HEK293 (cell line): ENCODE results near the gene SLC7A14.

ENCODE experiments used
- CTCF ChIA-PET: fragments of 350-600 bp; formaldehyde crosslinking; extraction: SDS; loops from one replicate; lab custom pipeline; 2021; ENCODE audit warnings: antibody characterized with exemption; lab: Yijun Ruan, JAX
- POLR2A ChIA-PET: fragments of 300-600 bp; formaldehyde crosslinking; extraction: SDS; loops from one replicate; lab custom pipeline; 2020; ENCODE audit warnings: antibody characterized with exemption, inconsistent platforms; lab: Yijun Ruan, JAX
- H3K27ac ChIP-seq: fragments of 200-500 bp; sonication (Bioruptor generic); 2 replicates; pipeline ENCODE4 v1.5.1; 2014; ENCODE audit warnings: low read depth, low read length, control low read depth, inconsistent platforms; ENCODE audit errors: extremely low read depth
- H3K36me3 ChIP-seq, 2 experiments: fragments of 200-500 bp in 1 of 2; sonication (Bioruptor generic) in 1 of 2; 1 replicate in 1 of 2; 2 replicates in 1 of 2; pipeline ENCODE4 v1.5.1; 2014 to 2017; ENCODE audit warnings: inconsistent platforms in 2 of 2, low read length in 2 of 2; ENCODE audit not compliant: control insufficient read depth in 2 of 2, insufficient read depth in 1 of 2
- H3K4me1 ChIP-seq: fragments of 200-500 bp; sonication (Bioruptor generic); 2 replicates; pipeline ENCODE4 v1.5.1; 2014; ENCODE audit warnings: mild to moderate bottlenecking, low read length, inconsistent platforms; ENCODE audit not compliant: control insufficient read depth, insufficient read depth
- H3K4me3 ChIP-seq: 2 replicates; pipeline ENCODE4 v1.5.1; 2011; ENCODE audit warnings: low read depth, mild to moderate bottlenecking, control low read depth, low read length, moderate library complexity
- H3K9me3 ChIP-seq: fragments of 200-500 bp; sonication (Bioruptor generic); 2 replicates; pipeline ENCODE4 v1.5.1; 2014; ENCODE audit warnings: low read depth, low read length, inconsistent platforms; ENCODE audit not compliant: control insufficient read depth, insufficient read depth
- GFI1B ChIP-seq: fragments of 450-650 bp; formaldehyde crosslinking; IDR thresholded peaks from 2 replicates; pipeline ENCODE4 v1.5.1; 2016; ENCODE audit warnings: missing biosample characterization, missing genetic modification characterization
- OVOL3 ChIP-seq: fragments of 450-650 bp; formaldehyde crosslinking; IDR thresholded peaks from 2 replicates; pipeline ENCODE4 v1.5.1; 2016; ENCODE audit warnings: missing biosample characterization, missing genetic modification characterization
- YY1 ChIP-seq: fragments of 450-650 bp; formaldehyde crosslinking; IDR thresholded peaks from 2 replicates; pipeline ENCODE4 v1.5.1; 2018; ENCODE audit warnings: missing biosample characterization, missing genetic modification characterization
- ZNF10 ChIP-seq: fragments of 450-650 bp; formaldehyde crosslinking; IDR thresholded peaks from 2 replicates; pipeline ENCODE4 v1.5.1; 2017; ENCODE audit warnings: missing biosample characterization, missing genetic modification characterization
- ZNF121 ChIP-seq: fragments of 450-650 bp; formaldehyde crosslinking; IDR thresholded peaks from 2 replicates; pipeline ENCODE4 v1.5.1; 2016; ENCODE audit warnings: missing biosample characterization, missing genetic modification characterization
- ZNF174 ChIP-seq: fragments of 450-650 bp; formaldehyde crosslinking; IDR thresholded peaks from 2 replicates; pipeline ENCODE4 v1.5.0; 2017; ENCODE audit warnings: missing biosample characterization, mild to moderate bottlenecking, missing genetic modification characterization
- ZNF184 ChIP-seq: fragments of 450-650 bp; IDR thresholded peaks from 2 replicates; pipeline ENCODE4 v1.5.1; 2018; ENCODE audit warnings: missing biosample characterization, mild to moderate bottlenecking, missing genetic modification characterization
- ZNF24 ChIP-seq: fragments of 450-650 bp; formaldehyde crosslinking; IDR thresholded peaks from 2 replicates; pipeline ENCODE4 v1.5.1; 2016; ENCODE audit warnings: missing biosample characterization, missing genetic modification characterization
- ZNF302 ChIP-seq: fragments of 450-650 bp; formaldehyde crosslinking; IDR thresholded peaks from 2 replicates; pipeline ENCODE4 v1.5.1; 2016; ENCODE audit warnings: missing biosample characterization, missing genetic modification characterization, low read depth
- ZNF335 ChIP-seq: fragments of 450-650 bp; formaldehyde crosslinking; conservative IDR thresholded peaks from 2 replicates; pipeline ENCODE4 v1.5.1; 2016; ENCODE audit warnings: missing biosample characterization, missing genetic modification characterization
- ZNF341 ChIP-seq: fragments of 450-650 bp; formaldehyde crosslinking; IDR thresholded peaks from 2 replicates; pipeline ENCODE4; 2016; ENCODE audit warnings: low read depth, missing biosample characterization, missing genetic modification characterization
- ZNF391 ChIP-seq: fragments of 450-650 bp; formaldehyde crosslinking; IDR thresholded peaks from 2 replicates; pipeline ENCODE4 v1.5.1; 2016; ENCODE audit warnings: low read depth, missing biosample characterization, missing genetic modification characterization, borderline replicate concordance
- ZNF433 ChIP-seq: fragments of 450-650 bp; formaldehyde crosslinking; IDR thresholded peaks from 2 replicates; pipeline ENCODE4 v1.5.1; 2016; ENCODE audit warnings: missing biosample characterization, missing genetic modification characterization, low read depth
- ZNF707 ChIP-seq: fragments of 450-650 bp; formaldehyde crosslinking; IDR thresholded peaks from 2 replicates; pipeline ENCODE4 v1.5.1; 2016; ENCODE audit warnings: missing biosample characterization, missing genetic modification characterization
- ZNF747 ChIP-seq: fragments of 450-650 bp; formaldehyde crosslinking; IDR thresholded peaks from 2 replicates; pipeline ENCODE4 v1.5.1; 2016; ENCODE audit warnings: missing biosample characterization, missing genetic modification characterization
- ZNF785 ChIP-seq: fragments of 450-650 bp; formaldehyde crosslinking; IDR thresholded peaks from 2 replicates; pipeline ENCODE4 v1.5.1; 2016; ENCODE audit warnings: missing biosample characterization, missing genetic modification characterization
- ZSCAN23 ChIP-seq: fragments of 450-650 bp; formaldehyde crosslinking; IDR thresholded peaks from 2 replicates; pipeline ENCODE4 v1.5.1; 2016; ENCODE audit warnings: missing biosample characterization, missing genetic modification characterization
- TF ChIP-seq, protein P1 (sequence below): fragments of 450-650 bp; formaldehyde crosslinking; IDR thresholded peaks from 2 replicates; pipeline ENCODE4; 2016; ENCODE audit warnings: missing biosample characterization, missing genetic modification characterization
- TF ChIP-seq, protein P2 (sequence below): fragments of 450-650 bp; formaldehyde crosslinking; IDR thresholded peaks from 2 replicates; pipeline ENCODE4 v1.5.1; 2017; ENCODE audit warnings: missing biosample characterization, missing genetic modification characterization
- TF ChIP-seq, protein P3 (sequence below): fragments of 450-650 bp; formaldehyde crosslinking; optimal IDR thresholded peaks from 2 replicates; pipeline ENCODE3; 2016; ENCODE audit warnings: missing biosample characterization, mild to moderate bottlenecking, missing genetic modification characterization
- TF ChIP-seq, protein P4 (sequence below): fragments of 450-650 bp; formaldehyde crosslinking; IDR thresholded peaks from 2 replicates; pipeline ENCODE4 v1.5.0; 2017; ENCODE audit warnings: missing biosample characterization, missing genetic modification characterization, borderline replicate concordance
- TF ChIP-seq, protein P5 (sequence below): fragments of 450-650 bp; formaldehyde crosslinking; IDR thresholded peaks from 2 replicates; pipeline ENCODE4 v1.5.1; 2016; ENCODE audit warnings: missing biosample characterization, missing genetic modification characterization, borderline replicate concordance

SLC7A14 gene

DNA sequence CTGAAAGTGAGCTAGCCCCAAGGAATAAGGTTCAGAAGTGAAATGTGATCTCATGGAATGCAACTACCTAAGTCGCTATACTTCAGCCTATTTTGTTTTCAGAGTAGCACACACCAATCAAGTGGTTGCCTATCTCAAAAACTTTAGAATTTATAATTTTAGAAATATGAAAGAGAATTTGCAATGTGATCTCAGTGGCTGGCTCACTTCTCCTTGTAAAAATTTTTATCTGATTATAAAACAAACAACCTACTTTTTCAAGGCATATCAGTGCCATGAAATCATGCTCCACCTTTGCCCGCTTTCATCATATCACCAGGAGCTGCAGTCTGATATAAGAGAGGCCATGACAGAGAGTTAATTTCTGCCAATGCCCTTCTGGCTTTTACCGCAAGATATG is 119.9 kb downstream of the SLC7A14 start:
- Histone ChIP-seq H3K36me3 (no peaks in the 10 kb centered on the region), H3K9me3 (no peaks in the 10 kb centered on the region), H3K27ac (no peak overlapping the region), H3K4me3 (no peak overlapping the region), H3K4me1 (peaks cover 25% of the 10 kb centered on the region)
- CTCF ChIA-PET, result interaction anchor here (0.6 to 1.0 kb wide), 4 partner anchors 34 to 97 kb away, joined by 3 to 4 read pairs (median 4); no protein-coding TSS in a partner anchor
- POLR2A ChIA-PET, result no interaction called here
- TF ChIP-seq ZNF335, result 0 out of 2 replicates have a peak, but pooled peaks have one; percentile 10
- TF ChIP-seq, protein P1, sequence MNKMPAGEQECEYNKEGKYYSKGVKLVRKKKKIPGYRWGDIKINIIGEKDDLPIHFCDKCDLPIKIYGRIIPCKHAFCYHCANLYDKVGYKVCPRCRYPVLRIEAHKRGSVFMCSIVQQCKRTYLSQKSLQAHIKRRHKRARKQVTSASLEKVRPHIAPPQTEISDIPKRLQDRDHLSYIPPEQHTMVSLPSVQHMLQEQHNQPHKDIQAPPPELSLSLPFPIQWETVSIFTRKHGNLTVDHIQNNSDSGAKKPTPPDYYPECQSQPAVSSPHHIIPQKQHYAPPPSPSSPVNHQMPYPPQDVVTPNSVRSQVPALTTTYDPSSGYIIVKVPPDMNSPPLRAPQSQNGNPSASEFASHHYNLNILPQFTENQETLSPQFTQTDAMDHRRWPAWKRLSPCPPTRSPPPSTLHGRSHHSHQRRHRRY (tag by site-specific recombination), result no peak
- TF ChIP-seq, protein P2, sequence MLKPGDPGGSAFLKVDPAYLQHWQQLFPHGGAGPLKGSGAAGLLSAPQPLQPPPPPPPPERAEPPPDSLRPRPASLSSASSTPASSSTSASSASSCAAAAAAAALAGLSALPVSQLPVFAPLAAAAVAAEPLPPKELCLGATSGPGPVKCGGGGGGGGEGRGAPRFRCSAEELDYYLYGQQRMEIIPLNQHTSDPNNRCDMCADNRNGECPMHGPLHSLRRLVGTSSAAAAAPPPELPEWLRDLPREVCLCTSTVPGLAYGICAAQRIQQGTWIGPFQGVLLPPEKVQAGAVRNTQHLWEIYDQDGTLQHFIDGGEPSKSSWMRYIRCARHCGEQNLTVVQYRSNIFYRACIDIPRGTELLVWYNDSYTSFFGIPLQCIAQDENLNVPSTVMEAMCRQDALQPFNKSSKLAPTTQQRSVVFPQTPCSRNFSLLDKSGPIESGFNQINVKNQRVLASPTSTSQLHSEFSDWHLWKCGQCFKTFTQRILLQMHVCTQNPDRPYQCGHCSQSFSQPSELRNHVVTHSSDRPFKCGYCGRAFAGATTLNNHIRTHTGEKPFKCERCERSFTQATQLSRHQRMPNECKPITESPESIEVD (tag by site-specific recombination), result peak; percentile 57; the same call in 1 of the 2 replicates

DNA sequence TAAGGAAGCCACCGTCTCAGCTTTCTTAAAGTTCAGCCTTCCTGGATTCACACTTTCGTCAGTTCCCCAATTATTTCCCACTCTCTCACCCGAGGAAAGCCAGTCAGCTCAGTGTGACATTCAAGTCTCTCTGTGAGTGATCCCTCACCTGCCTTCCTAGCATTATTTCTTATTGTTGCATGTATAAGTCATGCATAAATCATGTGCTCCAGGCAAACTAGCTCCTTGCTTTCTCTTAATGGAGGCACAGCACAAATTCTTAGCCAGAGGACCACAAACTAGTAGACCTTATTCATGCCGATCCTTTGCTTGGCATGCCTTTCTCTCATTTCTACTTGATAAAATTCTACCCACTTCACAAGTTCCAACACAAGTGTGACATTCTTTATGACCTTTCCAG is 122.9 kb downstream of the SLC7A14 start:
- H3K9me3 ChIP-seq, result no peaks in the 10 kb centered on the region
- no peaks in the 10 kb centered on the region for H3K36me3 ChIP-seq
- H3K4me3 ChIP-seq, result no peak overlapping the region
- TF ChIP-seq ZNF433 (no peak), ZNF121 (tag by site-specific recombination) (no peak), ZSCAN23 (tag by site-specific recombination) (no peak), ZNF302 (tag by site-specific recombination) (no peak), ZNF10 (tag by site-specific recombination) (no peak), ZNF184 (no peak), ZNF174 (tag by site-specific recombination) (no peak), ZNF785 (tag by site-specific recombination) (no peak), ZNF707 (no peak), GFI1B (tag by site-specific recombination) (no peak), ZNF747 (tag by site-specific recombination) (no peak), OVOL3 (no peak), ZNF24 (tag by site-specific recombination) (no peak), YY1 (tag by site-specific recombination) (no peak), ZNF341 (tag by site-specific recombination) (no peak), ZNF391 (tag by site-specific recombination) (no peak)
- TF ChIP-seq, protein P3, sequence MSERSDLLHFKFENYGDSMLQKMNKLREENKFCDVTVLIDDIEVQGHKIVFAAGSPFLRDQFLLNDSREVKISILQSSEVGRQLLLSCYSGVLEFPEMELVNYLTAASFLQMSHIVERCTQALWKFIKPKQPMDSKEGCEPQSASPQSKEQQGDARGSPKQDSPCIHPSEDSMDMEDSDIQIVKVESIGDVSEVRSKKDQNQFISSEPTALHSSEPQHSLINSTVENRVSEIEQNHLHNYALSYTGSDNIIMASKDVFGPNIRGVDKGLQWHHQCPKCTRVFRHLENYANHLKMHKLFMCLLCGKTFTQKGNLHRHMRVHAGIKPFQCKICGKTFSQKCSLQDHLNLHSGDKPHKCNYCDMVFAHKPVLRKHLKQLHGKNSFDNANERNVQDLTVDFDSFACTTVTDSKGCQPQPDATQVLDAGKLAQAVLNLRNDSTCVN (tag by site-specific recombination), result no peak
- TF ChIP-seq, protein P4, sequence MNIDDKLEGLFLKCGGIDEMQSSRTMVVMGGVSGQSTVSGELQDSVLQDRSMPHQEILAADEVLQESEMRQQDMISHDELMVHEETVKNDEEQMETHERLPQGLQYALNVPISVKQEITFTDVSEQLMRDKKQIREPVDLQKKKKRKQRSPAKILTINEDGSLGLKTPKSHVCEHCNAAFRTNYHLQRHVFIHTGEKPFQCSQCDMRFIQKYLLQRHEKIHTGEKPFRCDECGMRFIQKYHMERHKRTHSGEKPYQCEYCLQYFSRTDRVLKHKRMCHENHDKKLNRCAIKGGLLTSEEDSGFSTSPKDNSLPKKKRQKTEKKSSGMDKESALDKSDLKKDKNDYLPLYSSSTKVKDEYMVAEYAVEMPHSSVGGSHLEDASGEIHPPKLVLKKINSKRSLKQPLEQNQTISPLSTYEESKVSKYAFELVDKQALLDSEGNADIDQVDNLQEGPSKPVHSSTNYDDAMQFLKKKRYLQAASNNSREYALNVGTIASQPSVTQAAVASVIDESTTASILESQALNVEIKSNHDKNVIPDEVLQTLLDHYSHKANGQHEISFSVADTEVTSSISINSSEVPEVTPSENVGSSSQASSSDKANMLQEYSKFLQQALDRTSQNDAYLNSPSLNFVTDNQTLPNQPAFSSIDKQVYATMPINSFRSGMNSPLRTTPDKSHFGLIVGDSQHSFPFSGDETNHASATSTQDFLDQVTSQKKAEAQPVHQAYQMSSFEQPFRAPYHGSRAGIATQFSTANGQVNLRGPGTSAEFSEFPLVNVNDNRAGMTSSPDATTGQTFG (tag by site-specific recombination), result no peak
- TF ChIP-seq, protein P5, sequence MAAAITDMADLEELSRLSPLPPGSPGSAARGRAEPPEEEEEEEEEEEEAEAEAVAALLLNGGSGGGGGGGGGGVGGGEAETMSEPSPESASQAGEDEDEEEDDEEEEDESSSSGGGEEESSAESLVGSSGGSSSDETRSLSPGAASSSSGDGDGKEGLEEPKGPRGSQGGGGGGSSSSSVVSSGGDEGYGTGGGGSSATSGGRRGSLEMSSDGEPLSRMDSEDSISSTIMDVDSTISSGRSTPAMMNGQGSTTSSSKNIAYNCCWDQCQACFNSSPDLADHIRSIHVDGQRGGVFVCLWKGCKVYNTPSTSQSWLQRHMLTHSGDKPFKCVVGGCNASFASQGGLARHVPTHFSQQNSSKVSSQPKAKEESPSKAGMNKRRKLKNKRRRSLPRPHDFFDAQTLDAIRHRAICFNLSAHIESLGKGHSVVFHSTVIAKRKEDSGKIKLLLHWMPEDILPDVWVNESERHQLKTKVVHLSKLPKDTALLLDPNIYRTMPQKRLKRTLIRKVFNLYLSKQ (tag by site-specific recombination), result no peak
- TF ChIP-seq, all 188 proteins: peak for 0
- Histone ChIP-seq H3K4me1 (peaks cover 10% of the 10 kb centered on the region), H3K27ac (no peak overlapping the region)
- CTCF ChIA-PET, result interaction anchor here (0.6 to 1.4 kb wide), 4 partner anchors 7 to 143 kb away, joined by 3 to 6 read pairs (median 5); no protein-coding TSS in a partner anchor
- POLR2A ChIA-PET, result interaction anchor here (0.7 kb wide), 1 partner anchor 25 kb away, joined by 3 read pairs; no protein-coding TSS in a partner anchor
